Kidney (tissue), 14 donors: ENCODE data around the gene SLC38A8. TPM values are rescaled to one million over a fixed set of nuclear protein-coding genes. Genes with fewer than 3 reads are reported as not detected.

Experiments used
- DNase-seq, 5 donors: peaks; one replicate each; pipeline ENCODE4 v3.0.0-alpha.2; 2013 to 2020
- FAIRE-seq: peaks from 2 replicates; lab custom pipeline; 2012; peaks lifted over from hg19 to GRCh38; lab: Jason Lieb, UNC
- H3K27ac ChIP-seq, 2 donors: one replicate each; pipeline ENCODE4 v1.7.0; 2013; ENCODE audit warnings: low read depth in 2 of 2, low read length in 2 of 2, inconsistent platforms in 1 of 2
- H3K27me3 ChIP-seq: one replicate; pipeline ENCODE4 v1.7.1; 2013; ENCODE audit warnings: low read length, inconsistent platforms; ENCODE audit not compliant: control insufficient read depth, insufficient read depth
- H3K36me3 ChIP-seq, 3 donors: one replicate each; pipeline versions ENCODE4 v1.7.0 to v1.7.1; 2013; ENCODE audit warnings: low read length in 3 of 3, control low read depth in 1 of 3, inconsistent platforms in 1 of 3; ENCODE audit not compliant: insufficient read depth in 3 of 3, control insufficient read depth in 2 of 3
- H3K4me1 ChIP-seq, 3 donors: one replicate each; pipeline versions ENCODE4 v1.7.0 to v1.7.1; 2013; ENCODE audit warnings: low read length in 3 of 3, inconsistent platforms in 1 of 3, low read depth in 1 of 3; ENCODE audit not compliant: control insufficient read depth in 2 of 3, insufficient read depth in 2 of 3
- H3K4me3 ChIP-seq, 3 donors: one replicate each; pipeline versions ENCODE4 v1.7.0 to v1.8.1; 2013; ENCODE audit warnings: low read length in 3 of 3, control low read depth in 1 of 3, inconsistent platforms in 1 of 3
- H3K9ac ChIP-seq, 3 donors: one replicate each; pipeline versions ENCODE4 v1.7.0 to v1.7.1; 2013; ENCODE audit warnings: low read length in 3 of 3, control low read depth in 1 of 3, inconsistent platforms in 1 of 3
- H3K9me3 ChIP-seq, 3 donors: one replicate each; pipeline versions ENCODE4 v1.7.0 to v1.7.1; 2013; ENCODE audit warnings: low read length in 3 of 3, control low read depth in 1 of 3, inconsistent platforms in 1 of 3; ENCODE audit not compliant: control insufficient read depth in 2 of 3, insufficient read depth in 1 of 3
- CTCF ChIP-seq: IDR thresholded peaks from 3 replicates; pipeline ENCODE4 v1.5.1; 2012; ENCODE audit warnings: mild to moderate bottlenecking, moderate library complexity, borderline replicate concordance; ENCODE audit not compliant: insufficient read depth; ENCODE audit errors: extremely low read depth
- intact Hi-C: fragments of 100-400 bp; cut with DNase I; formaldehyde crosslinking; loops from one replicate; pipeline ENCODE4 v1.11.1; 2022
- polyA plus RNA-seq: library from polyadenylated mRNA; stranded (reverse); fragments of 350-450 nt; fragmentation: Illumina TruSeq; extraction: RNeasy Lipid Tissue Mini Kit (QIAGEN cat#74804); gene quantifications from one replicate; pipeline ENCODE4 v1.2.3, GENCODE V29; 2014; ENCODE audit warnings: low read depth, low replicate concordance; ENCODE audit not compliant: insufficient read depth
- total RNA-seq: library from RNA; stranded (reverse); fragmentation: NEBNext Ultra II Directional; extraction: Animal tissue kit (Norgen Biotek cat#: 25700); gene quantifications from one replicate; pipeline ENCODE4 v1.2.1, GENCODE V29; 2021
- donor health status: control.
- donor health status: control.
- donor health status: control.
- donor health status: control.
- donor health status: control.
- donor health status: DM: yes; HTN: yes; CAD: no.
- donor health status: Normal renal cell carcinoma (clear cell type).

SLC38A8 gene
- total and polyA plus RNA-seq, 2 donors from 2014 or later: 0.30 TPM; not detected in 1

DNA sequence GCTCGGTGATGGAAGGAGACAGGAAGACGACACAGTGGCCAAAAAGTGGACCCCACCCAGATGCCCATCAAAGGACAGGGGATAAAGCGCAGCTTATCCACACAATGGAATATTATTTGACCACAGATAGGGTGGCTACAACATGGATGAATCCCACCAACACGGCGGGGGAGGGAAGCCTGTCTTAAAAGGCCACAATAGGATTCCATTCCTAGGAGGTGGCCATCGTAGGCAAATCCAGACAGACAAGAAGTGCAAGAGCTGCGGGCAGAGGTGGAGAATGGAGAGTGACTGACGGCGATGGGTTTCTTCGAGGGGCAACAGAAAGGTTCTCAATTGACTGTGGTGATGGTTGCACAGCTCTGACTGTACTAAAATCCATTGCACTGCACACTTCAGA, 16.0 kb downstream of the SLC38A8 start:
- H3K9me3 ChIP-seq: peaks cover 0 to 4% (median 0%) of the 10 kb centered on the region in 3 donors

DNA sequence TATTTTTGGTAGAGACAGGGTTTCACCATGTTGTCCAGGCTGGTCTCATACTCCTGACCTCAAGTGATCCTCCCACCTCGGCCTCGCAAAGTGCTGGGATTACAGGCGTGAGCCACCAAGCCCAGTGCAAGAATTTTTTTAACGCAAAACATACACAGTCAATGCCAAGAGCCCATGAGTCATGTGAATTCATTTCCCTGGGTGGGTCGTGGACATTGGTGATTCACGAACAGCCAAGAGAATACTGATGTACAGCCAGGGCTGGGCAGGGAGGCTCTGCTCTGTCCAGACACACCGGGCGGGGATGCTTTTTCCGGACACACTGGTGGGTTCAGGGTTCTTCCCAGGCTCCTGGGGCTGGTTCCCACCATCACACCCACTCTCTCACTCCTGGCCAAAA, 17.7 kb downstream of the SLC38A8 start:
- TF ChIP-seq CTCF: no peak
- Histone ChIP-seq H3K9me3 (peaks cover 0 to 5% (median 0%) of the 10 kb centered on the region in 3 donors), H3K36me3 (no peaks in the 10 kb centered on the region), H3K4me3 (no peak overlapping the region), H3K27ac (no peak overlapping the region), H3K4me1 (no peaks in the 10 kb centered on the region), H3K9ac (no peak overlapping the region), H3K27me3 (no peaks in the 10 kb centered on the region)
- DNase-seq (no peak), FAIRE-seq (no peak)
- intact Hi-C loops: no loop called here

More for the DNA sequence above, 16.0 kb downstream of the SLC38A8 start:
- DNase-seq: no peak
- TF ChIP-seq CTCF: no peak
- Histone ChIP-seq H3K36me3 (no peaks in the 10 kb centered on the region), H3K4me1 (no peaks in the 10 kb centered on the region), H3K9ac (no peak overlapping the region), H3K27ac (no peak overlapping the region), H3K4me3 (no peak overlapping the region), H3K27me3 (no peaks in the 10 kb centered on the region)
- intact Hi-C loops: no loop called here
- FAIRE-seq: no peak

GRCh38 chr16:84022644-84023043, 20.0 kb downstream of the SLC38A8 start:
- intact Hi-C loops: no loop called here
- no peak overlapping the region for H3K9ac ChIP-seq
- FAIRE-seq: no peak
- no peaks in the 10 kb centered on the region for H3K27me3 ChIP-seq
- TF ChIP-seq CTCF: no peak
- no peak overlapping the region for H3K4me3 ChIP-seq
- H3K36me3 ChIP-seq: no peaks in the 10 kb centered on the region
- DNase-seq: no peak
- peaks cover 0 to 5% (median 0%) of the 10 kb centered on the region in 3 donors for H3K9me3 ChIP-seq
- H3K4me1 ChIP-seq: no peaks in the 10 kb centered on the region
- no peak overlapping the region for H3K27ac ChIP-seq

GRCh38 chr16:84021488-84021887, 21.1 kb downstream of the SLC38A8 start:
- intact Hi-C loops: no loop called here
- TF ChIP-seq CTCF: no peak
- Histone ChIP-seq H3K9ac (no peak overlapping the region), H3K4me1 (no peaks in the 10 kb centered on the region), H3K4me3 (no peak overlapping the region), H3K27me3 (no peaks in the 10 kb centered on the region), H3K9me3 (peaks cover 0 to 5% (median 0%) of the 10 kb centered on the region in 3 donors), H3K36me3 (no peaks in the 10 kb centered on the region), H3K27ac (no peak overlapping the region)
- DNase-seq: no peak
- FAIRE-seq: no peak
